Stimulated activated CD8-positive, alpha-beta memory T cell treated with anti-CD3 and anti-CD28 coated beads, Interleukin-4, amount 100 ng/mL, for 4 hours (primary cell): Measurements from ENCODE around the gene MTFR2.

Experiments
- DNase-seq, 2 donors: peaks; one replicate each; pipeline ENCODE4 v3.0.0-alpha.2; 2020; ENCODE audit warnings: low read depth in 2 of 2, low spot score in 1 of 2

MTFR2 gene

DNA sequence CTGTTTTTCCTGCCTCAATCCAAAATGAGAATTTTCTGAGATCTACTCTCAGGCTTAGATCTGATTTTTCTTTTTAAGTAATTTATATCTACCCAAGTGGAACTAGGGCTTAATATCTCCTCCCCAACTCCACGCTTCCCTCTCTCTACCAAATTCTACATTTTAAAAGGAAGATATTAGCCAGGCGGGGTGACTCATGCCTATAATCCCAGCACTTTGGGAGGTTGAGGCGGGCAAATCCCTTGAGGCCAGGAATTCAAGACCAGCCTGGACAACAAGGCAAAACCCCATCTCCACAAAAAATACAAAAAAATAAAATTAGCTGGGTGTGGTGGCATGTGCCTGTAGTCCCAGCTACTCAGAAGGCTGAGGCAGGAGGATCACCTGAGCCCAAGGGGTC, 61.0 kb downstream of the MTFR2 start:
- DNase-seq, result no peak

DNA sequence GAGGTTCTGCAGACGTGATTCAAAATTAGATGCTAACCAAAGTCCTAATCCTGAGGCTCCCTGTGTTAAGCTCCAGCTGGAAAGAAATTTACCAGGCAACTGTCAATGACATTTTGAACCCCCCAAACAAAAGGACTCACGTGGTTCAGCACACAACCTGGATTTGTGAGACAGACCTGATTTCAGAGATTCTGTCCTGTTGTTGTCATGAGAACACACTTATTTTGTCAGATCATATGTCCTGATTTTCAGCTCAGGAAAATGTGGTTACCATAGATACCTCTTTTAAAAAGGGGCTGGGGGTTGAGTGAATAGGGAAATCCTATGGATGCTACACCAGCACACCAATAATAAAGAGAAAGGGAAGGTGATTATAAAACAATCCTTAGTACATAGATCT, 61.6 kb downstream of the MTFR2 start:
- no peak for DNase-seq

DNA sequence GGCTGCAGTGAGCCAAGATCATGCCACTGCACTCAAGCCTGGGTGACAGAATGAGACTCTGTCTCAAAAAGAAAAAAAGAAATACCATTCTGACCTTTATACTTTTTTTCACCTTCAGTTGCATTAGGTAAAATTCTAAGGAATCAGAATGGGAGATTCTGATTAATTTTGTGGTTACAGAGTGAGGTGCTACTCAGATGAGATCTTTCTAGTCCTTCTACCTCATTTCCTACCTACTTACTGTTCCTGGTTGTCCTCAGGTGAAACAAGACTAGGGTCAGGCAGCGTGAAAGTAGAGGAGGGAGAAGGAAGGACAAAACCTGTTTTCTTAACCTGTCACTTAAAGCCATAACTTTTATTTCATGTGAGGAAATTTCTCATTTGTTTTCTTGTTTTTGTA, 63.7 kb downstream of the MTFR2 start:
- no peak for DNase-seq

DNA sequence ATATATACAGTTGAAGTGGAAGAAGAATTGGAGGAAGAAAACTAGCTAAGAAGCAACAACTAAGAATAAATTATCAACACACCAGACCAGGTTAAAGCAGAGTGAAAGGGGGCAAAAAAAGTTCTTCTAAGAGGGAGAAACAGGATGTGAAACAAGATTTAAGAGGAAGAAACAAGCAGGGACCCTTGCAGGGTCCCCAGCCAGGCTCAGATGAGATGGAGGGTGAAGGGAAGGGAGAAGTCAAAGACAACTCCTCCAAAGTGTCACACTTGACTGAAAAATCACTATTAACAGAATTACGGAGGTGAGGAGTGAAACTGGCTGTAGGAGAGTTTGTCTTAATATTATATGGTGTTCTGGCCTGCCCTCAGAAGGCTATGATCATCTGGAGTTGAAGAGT, 65.4 kb downstream of the MTFR2 start:
- DNase-seq, result no peak

DNA sequence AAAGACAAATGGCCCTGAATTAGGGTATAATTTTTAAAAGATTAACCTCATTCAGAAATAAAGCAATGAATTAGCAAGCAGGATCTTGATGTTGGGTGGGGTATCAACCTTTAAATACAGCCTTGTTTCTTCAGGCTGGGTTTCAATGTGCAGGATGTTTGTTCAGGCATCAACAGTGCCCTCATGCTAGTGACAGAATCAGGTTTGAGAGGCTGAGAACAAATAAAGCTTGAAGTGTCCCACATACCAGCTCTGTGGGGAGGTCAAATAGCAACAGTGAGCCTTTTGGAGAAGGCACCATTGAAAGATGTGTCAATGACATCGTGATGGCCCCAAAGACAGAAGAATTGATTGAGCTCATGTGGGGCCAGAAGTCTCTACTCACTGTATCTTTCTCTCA, 68.2 kb downstream of the MTFR2 start:
- DNase-seq, result no peak

DNA sequence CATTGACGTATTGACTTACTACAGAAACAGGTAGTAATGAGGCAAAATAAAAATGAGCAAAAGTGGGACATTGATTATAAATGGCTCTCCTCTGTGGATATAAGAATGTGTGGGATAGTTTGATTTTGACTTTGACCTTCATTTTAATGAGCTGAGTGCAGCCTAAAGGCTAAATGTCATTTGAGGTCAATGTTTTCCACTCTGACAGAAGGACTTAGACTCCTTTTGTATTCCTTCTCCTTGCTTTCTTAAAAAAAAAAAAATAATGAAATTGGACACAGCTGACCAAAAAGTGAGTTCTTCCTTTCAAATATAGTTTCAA, 68.6 kb downstream of the MTFR2 start:
- no peak for DNase-seq
